DMS79 treated with DMSO at 0.1 percent for 48 hours (cell line): ENCODE results near the gene LYPLAL1.
"Not testable (repeated sequence)": the region's sequence is repeated elsewhere in the genome, so short reads cannot be mapped to it uniquely, and the experiment has no call there.

Experiments
- DNase-seq: peaks from one replicate; lab custom pipeline; 2025; lab: John Stamatoyannopoulos, UW

The LYPLAL1 gene

GRCh38 chr1:219215477-219215876, 41.8 kb downstream of the LYPLAL1 start:
- DNase-seq, result no peak

DNA sequence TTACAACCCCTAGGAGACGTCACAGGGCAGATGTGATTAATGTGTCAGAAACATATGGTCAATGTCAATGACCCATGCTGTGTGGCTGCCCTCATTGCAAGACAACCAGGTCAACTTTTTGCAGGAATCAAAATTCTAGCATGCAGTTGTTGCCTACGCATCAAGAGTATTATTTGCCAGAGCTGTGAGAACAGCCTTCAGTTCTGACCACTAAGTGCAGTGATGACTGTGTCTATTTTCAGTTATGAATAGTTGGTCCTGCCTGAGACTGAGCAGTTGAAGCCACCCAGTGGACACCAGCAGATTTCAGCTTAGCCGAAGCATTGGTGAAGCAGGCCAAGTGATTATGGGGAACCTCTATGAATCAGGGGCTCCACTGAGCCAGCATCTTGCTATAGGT, 47.3 kb downstream of the LYPLAL1 start:
- DNase-seq, result no peak

DNA sequence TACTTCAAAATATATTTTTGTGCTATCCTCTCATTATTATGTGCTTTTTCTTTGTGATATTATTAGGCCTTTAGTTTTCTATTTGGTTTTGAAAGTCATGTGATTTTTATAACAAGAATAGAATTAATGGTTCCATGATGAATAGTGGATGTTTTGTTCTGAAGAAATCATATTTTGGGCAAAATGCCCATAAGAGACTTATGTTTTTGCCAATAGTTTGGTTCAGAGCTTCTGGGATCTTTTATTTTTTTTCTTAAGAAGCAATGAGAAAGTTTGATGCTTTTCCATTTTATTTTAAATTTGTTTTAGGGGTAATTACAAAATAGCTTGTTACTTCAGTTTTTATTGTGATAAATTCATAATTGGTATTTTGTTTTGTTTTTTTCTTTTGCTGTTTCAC, 49.8 kb downstream of the LYPLAL1 start:
- no peak for DNase-seq

DNA sequence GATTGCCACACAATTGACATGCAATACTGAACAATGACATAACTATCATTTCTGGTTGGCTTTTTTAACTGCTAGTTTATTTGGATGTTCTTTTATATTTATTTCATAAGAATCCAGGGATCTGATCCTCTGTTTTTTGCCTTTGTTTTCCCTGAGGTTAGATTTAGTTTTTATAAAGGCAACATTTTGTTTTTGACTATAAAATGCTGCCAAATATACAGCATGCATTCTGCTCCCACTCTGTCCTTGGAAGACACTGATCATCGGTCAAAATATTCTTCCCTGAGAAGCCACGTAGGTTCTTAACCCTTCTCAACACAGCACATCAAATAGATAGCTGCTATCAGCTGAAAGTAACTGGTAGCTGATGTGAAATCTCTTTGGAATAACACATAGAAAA, 52.5 kb downstream of the LYPLAL1 start:
- no peak for DNase-seq

DNA sequence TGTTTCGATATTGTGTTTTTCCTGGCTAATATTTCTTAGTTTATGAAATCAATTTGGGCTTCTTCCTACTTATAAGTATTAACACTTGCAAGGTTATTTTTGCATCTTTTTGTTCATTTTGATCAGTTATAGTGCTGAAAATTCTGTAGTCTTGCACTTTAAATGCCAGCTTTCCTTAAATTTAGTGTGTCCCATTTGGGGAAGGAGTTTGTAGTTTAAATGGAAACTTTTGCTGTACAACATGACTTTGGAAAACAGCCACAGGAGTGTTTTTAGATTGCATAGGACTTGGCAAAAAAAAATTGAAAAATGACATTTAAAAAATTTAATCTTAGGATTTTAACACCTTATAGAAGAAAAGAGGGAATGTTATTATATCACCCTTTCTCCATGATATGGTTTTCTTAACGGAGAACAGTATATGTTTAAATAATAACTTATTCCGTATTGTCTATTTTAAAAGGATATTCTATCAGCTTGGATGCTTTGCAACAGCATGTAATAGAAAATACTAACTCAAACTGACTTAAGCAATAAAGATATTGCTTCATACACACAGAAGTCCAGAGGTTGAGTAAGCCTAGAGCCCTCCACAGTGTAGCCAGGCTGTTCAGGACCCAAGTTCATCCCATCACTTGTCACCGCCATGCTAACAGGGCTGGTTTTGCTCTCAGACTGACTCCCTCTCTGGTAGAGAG, 53.8 kb downstream of the LYPLAL1 start:
- DNase-seq, result no peak

GRCh38 chr1:219228058-219228419, 54.4 kb downstream of the LYPLAL1 start:
- no peak for DNase-seq

DNA sequence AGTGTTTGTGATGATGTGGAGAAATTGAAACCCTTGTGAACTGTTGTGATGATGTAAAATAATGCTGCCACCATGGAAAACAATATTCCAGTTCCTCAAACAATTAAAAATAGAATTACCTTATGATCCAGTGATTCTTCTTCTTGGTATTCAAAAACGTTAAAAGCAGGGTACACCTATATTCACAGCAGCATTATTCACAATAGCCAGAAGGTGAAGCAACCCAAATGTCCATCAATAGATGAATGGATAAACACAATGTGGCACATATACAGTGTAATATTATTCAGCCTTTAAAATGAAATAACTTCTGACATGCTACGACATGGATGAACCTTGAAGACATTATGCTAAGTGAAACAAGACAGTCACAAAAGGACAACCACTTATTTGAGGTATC, 59.2 kb downstream of the LYPLAL1 start:
- no peak for DNase-seq

- DNase-seq, result no peak
Measured at GRCh38 chr1:219235903-219236481, 62.3 kb downstream of the LYPLAL1 start.

- DNase-seq, result no peak
Measured at GRCh38 chr1:219236933-219237610, 63.4 kb downstream of the LYPLAL1 start.

GRCh38 chr1:219239518-219239917, 65.8 kb downstream of the LYPLAL1 start:
- no peak for DNase-seq

DNA sequence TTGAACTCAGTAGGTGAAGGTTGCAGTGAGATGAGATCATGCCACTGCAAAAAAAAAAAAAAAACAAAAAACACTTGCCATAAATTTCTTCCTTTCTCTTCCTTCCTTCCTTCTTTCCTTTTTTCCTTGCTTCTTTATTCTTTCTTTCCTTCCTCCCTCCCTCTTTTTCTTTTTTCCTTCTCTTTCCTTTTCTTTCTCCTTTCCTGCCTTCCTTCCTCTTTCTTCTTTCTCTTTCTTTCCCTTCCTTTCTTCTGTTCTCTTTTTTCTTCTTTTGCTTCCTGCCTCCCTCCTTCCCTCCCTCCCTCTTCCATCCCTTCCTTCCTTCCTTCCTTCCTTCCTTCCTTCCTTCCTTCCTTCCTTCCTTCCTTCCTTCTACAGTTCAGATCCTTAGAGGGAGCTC, 71.2 kb downstream of the LYPLAL1 start:
- DNase-seq, result no peak

DNA sequence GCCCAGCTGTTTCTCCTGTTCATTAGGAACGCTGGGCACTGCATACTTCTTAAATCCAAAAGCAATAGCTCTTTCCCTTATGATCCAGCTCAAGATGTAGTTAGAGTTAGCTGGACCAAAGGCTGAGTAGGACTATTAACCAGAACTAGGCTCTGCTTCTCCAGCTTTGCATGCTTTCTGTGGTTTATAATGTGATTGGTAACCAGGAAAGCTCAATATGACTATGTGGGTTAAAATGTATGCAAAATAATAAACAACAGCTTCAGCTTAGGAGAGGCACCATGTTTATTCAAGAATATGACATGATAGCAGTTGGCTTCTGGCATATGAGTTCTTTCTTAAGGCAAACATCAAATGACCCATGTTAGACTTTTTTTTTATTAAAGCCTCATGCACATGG, 73.8 kb downstream of the LYPLAL1 start:
- no peak for DNase-seq

- DNase-seq, result not testable (repeated sequence)
Measured at GRCh38 chr1:219250468-219250867, 76.8 kb downstream of the LYPLAL1 start.

DNA sequence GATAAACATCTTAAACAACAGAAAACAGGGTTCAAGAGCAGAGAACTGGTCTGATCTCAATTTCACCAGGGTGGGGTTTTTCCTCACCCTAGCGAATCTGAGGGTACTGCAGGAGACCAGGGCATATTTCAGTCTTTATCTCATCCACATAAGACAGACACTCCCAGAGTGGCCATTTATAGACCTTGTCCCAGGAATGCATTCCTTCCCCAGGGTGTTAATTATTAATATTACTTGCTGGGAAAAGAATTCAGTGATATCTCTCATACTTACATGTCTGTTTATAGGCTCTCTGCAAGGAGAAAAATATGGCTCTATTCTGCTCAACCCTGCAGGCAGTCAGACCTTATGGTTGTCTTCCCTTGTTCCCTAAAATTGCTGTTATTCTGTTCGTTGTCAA, 84.1 kb downstream of the LYPLAL1 start:
- DNase-seq, result no peak

GRCh38 chr1:219261454-219261853, 87.8 kb downstream of the LYPLAL1 start:
- DNase-seq, result no peak
